ENCODE results near the gene ANAPC2.

Gene ANAPC2
- total RNA-seq = 58.1 to 82.7 (median 71.3) reads per million in 4 donors

- peak; percentile 81 to 94 (median 88) for DNase-seq
Measured at GRCh38 chr9:137188490-137189296, at the start of gene ANAPC2, which contains the start of gene SSNA1. ANAPC2 (minus strand) TSS chr9:137188560; CDS start chr9:137188532, 28 bp downstream. SSNA1 (plus strand) TSS chr9:137188676; CDS start chr9:137188727, 51 bp downstream.

DNA sequence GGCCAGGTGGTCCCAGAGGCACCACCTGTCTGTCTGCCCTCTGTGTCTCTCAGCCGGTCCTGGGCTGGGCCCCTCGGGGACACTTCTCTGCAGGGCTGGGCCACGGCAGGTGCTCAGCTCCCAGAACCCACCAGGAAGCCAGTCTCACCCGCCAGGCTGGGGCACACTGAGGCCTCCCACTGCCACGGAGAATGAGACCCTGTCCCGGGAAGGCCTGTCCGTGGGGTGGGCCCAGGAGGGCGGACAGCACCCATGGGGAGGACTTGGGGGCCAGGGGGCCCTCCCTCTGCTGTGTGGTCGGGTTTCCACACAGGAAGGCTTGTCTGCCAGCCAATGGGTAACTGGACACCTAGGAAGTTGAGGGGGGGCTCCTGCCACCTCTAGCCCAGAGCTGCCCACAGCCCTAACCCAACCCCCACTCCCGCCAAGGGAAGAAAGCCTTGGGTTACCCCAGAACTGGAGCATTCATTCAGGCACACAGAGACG, 48.6 kb upstream of the ANAPC2 start:
- no peak for DNase-seq

GRCh38 chr9:137236238-137236935, 48.0 kb upstream of the ANAPC2 start:
- DNase-seq = peak; percentile 81 to 88 (median 86)

- DNase-seq = peak in 1 of 5 donors; percentile 8
Measured at GRCh38 chr9:137235424-137236237, 47.3 kb upstream of the ANAPC2 start.

DNA sequence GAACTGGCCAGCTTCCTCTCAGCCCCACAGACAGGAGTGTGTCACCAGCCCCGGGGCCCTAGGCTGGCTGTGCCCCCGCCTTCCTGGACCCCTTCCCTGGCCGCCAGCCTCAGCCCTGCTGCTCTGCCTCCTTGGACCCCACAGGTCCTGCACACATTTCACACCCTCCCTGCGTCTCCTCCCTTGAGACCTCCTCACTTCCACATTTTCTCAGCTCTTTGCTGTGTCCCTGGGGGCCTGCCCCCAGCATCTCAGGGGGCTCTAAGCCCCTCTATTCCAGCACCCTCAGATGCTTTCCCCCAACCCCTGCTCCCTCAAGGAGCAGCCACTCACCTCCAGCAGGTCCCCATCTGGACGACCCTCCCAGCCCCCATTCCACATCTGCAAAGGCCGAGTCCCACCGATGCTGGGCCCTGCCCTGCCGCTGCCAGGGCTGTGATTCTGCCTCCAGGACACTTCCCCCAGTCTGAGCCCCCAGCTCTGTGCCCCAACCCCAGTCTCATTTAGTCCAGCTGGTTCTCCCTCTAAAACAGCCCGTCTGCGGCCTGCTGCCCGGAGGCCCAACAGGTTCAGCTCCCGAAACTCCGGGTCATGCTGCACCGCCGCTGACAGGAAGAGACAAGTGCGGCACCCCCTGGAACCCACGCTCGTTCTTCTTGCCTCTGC, 46.5 kb upstream of the ANAPC2 start:
- DNase-seq = peak in 1 of 5 donors; percentile 2

GRCh38 chr9:137234055-137234697, 45.8 kb upstream of the ANAPC2 start:
- peak in 1 of 5 donors; percentile 2 for DNase-seq

- no peak for DNase-seq
Measured at GRCh38 chr9:137233143-137233980, 45.0 kb upstream of the ANAPC2 start.

GRCh38 chr9:137232510-137232909, 44.1 kb upstream of the ANAPC2 start:
- DNase-seq = no peak

DNA sequence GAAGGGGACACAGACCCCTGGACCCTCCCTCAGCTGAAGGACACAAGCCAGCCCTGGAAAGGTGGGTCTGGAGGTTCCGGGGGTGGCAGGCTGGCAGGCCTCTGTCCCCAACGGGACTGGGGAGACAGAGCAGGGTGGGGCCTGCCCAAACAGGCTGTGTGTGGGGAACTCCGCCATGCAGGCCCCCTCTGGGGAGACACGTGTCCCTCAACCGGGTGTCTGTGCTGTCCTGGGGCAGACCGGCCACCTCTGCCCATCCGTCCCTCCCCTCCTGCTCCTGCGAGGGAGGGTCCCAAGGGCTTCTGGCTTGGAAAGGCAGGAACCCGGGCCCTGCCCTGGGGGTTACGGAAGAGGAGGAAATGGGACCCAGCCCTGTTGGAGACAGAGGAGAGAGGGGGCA, 43.7 kb upstream of the ANAPC2 start:
- no peak for DNase-seq

GRCh38 chr9:137231372-137232039, 43.1 kb upstream of the ANAPC2 start:
- no peak for DNase-seq

- no peak for DNase-seq
Measured at GRCh38 chr9:137230705-137231371, 42.5 kb upstream of the ANAPC2 start, which contains the start of gene SLC34A3. SLC34A3 (plus strand) TSS chr9:137230901; CDS start chr9:137231703, 802 bp downstream.

- DNase-seq = no peak
Measured at GRCh38 chr9:137229903-137230704, 41.7 kb upstream of the ANAPC2 start.

DNA sequence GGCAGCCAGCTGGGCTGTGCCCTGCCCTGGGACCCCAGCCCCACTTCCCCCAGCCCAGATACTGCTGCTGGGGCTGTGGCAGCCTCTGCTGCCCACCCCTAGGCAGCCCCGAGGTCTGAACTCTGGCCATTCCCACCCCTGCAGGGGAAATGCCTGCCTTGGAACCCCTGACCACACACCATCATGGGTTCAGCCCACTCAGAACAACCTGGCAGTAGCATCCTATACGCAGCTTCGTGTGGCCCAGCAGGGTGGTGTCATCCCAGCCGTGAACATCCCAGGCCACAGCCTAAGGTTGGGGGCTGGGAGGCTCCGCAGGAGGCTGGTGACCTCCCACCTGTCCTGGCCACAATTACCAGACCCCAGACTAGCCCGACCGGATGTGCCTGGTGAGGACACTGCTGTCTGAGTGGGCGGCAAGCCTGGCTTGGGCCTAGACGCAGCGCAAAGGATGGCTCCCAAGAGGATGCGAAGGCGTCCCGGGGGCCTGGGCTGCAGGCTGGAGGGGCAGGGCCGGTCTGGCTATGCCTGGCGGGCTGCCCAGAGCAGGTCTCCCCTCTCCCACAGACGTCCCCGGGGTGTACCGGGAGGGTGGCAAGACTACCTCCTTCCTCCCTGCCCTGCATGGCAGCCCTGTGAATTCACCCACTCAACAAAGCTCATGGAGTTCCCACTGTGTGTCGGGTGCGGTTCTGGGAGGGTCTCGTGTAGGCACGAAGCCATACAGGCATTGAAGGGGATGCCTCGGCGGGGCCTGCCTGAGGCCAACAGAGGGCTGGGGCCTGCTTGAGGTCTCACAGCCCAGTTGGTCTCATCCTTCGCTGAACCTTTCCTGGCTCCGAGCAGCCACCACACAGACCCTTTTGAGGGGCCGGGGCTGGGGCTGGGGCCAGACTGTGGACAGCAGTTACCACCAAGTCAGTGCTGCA, 40.9 kb upstream of the ANAPC2 start:
- no peak for DNase-seq

DNA sequence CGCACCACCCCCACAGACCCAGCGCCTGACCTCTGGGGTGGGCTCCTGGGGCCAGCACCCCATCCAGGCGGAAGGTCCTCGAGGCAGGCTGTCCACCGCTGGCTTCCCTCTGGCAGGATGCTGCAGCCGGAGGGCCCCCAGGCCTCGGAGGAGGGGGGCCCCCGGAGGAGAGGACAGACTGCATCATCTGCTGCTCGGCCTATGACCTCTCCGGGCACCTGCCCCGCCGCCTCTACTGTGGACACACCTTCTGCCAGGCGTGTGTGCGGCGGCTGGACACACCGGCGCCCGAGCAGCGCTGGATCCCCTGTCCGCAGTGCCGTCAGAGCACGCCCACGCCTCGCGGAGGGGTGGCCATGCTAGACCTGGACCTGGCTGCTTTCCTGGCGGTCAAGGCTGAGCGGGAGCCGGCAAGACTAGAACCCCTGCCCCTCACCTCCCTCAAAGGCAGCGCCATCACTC, 40.2 kb upstream of the ANAPC2 start:
- DNase-seq = no peak

DNA sequence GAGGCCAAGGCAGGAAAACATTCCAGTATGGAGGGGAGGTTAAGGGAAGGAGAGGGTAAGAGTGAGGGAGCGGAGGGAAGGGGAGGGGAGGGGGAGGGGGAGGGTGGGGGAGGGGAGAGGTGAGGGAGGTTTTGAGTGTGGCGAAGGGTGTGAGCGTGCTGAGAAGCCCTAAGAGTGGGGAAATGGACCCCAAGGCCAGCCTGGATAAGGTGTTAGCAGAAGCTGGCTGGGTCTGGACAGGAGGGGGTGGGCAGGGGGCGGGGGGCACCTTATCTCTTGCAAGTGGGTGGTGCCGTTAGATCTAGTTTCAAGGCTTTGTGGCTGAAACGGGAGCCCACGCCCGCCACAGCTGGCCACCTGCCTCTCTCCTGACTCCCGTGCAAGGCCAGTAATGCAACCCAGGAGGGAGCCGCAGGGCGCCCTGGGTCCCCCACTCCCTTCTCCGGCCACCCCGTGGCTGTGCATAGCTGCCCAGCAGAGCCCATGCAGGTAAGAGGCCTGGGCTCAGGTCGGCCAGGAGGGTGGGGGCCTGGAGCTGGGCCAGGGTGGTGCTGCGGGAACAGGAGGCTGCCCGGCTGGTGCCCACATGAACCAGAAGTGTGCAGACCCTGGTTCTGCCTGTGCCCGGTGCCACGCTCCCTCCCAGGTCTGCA, 39.6 kb upstream of the ANAPC2 start:
- DNase-seq = no peak

GRCh38 chr9:137227054-137227852, 38.9 kb upstream of the ANAPC2 start, which contains the start of gene RNF224:
RNF224 (plus strand) TSS chr9:137227502; CDS start chr9:137228336, 834 bp downstream.
- DNase-seq = peak; percentile 55 to 78 (median 75)
